GM21447 (cell line): ENCODE measurements around the gene SLC5A5.

ENCODE experiments used
- ATAC-seq: cut with Tn5 transposase; IDR thresholded peaks from one replicate; pipeline ENCODE4 v1.9.1; 2021; ENCODE audit not compliant: unreplicated experiment

The SLC5A5 gene

GRCh38 chr19:17871878-17872250 lies at the start of gene SLC5A5:
TSS of gene SLC5A5 (plus strand) at chr19:17871945. CDS start at chr19:17872320, 375 bp downstream.
- no peak for ATAC-seq

- no peak for ATAC-seq
Observed at GRCh38 chr19:17824339-17824738, 47.4 kb upstream of the SLC5A5 start.

- ATAC-seq: no peak
Observed at GRCh38 chr19:17826508-17827056, 45.2 kb upstream of the SLC5A5 start.

GRCh38 chr19:17829855-17830566 lies 41.7 kb upstream of the SLC5A5 start:
- ATAC-seq: no peak

GRCh38 chr19:17830567-17831418 lies 41.0 kb upstream of the SLC5A5 start:
- ATAC-seq: no peak

GRCh38 chr19:17831419-17831888 lies 40.3 kb upstream of the SLC5A5 start:
- ATAC-seq: no peak

GRCh38 chr19:17832443-17833208 lies 39.1 kb upstream of the SLC5A5 start:
- no peak for ATAC-seq

- no peak for ATAC-seq
Observed at GRCh38 chr19:17834350-17835181, 37.2 kb upstream of the SLC5A5 start.

GRCh38 chr19:17835182-17836006 lies 36.4 kb upstream of the SLC5A5 start:
- no peak for ATAC-seq

- no peak for ATAC-seq
Observed at GRCh38 chr19:17836530-17836929, 35.2 kb upstream of the SLC5A5 start.

- ATAC-seq: no peak
Observed at GRCh38 chr19:17837972-17838371, 33.8 kb upstream of the SLC5A5 start.

GRCh38 chr19:17840019-17840418 lies 31.7 kb upstream of the SLC5A5 start:
- no peak for ATAC-seq

- ATAC-seq: no peak
Observed at GRCh38 chr19:17841371-17841809, 30.4 kb upstream of the SLC5A5 start.

- ATAC-seq: no peak
Observed at GRCh38 chr19:17841810-17842662, 29.7 kb upstream of the SLC5A5 start.

GRCh38 chr19:17842663-17843291 lies 29.0 kb upstream of the SLC5A5 start:
- ATAC-seq: no peak

- no peak for ATAC-seq
Observed at GRCh38 chr19:17843292-17843827, 28.4 kb upstream of the SLC5A5 start.

- no peak for ATAC-seq
Observed at GRCh38 chr19:17843908-17844490, 27.7 kb upstream of the SLC5A5 start.
